ENCODE data around the gene LBP.

GRCh38 chr20:38426006-38426897 lies 80.0 kb downstream of the LBP start:
- no peak for TF ChIP-seq CTCF (IDR thresholded peaks at IDR 0.05; ENCODE audit: borderline replicate concordance, extremely low read depth, low read length, poor library complexity, severe bottlenecking)
- no peak for TF ChIP-seq EZH2 (IDR thresholded peaks at IDR 0.05; ENCODE audit: borderline replicate concordance, low read depth, low read length, severe bottlenecking)

Data from DND-41 (cell line).